ENCODE results near the gene ELOVL1. TPM values are rescaled to one million over a fixed set of nuclear protein-coding genes. Genes with fewer than 3 reads are reported as not detected.
A peak's percentile ranks its signal among the peaks of the same experiment; 100 is the strongest.
"Not testable (repeated sequence)": the region's sequence is repeated elsewhere in the genome, so short reads cannot be mapped to it uniquely, and the experiment has no call there.

ELOVL1 gene
- total RNA-seq, 1 donor from 2014 or later = 51.9 TPM

- no peak for DNase-seq
These were observed 11.7 kb upstream of the ELOVL1 start for GRCh38 chr1:43379476-43379875.

DNA sequence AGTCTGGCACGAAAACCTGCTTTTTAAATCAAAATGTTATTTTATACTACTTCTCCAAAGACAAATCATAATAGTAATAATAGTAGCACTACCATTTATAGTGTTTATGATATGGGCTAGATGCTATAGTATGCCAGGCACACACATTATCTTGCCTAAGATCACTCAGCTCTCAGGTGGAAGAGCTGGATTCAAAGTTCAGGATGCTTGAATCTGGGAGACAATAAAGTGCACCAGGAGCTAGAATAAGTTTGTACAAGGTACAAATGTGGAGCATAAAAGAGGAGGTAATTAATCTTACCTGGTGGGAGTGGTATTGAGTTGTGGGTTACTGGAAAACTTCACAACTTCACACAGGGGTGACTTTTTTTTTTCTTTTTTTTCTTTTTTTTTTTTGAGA lies 10.0 kb upstream of the ELOVL1 start:
- DNase-seq = no peak

- DNase-seq = no peak
These were observed 9.0 kb upstream of the ELOVL1 start for GRCh38 chr1:43376723-43377235.

DNA sequence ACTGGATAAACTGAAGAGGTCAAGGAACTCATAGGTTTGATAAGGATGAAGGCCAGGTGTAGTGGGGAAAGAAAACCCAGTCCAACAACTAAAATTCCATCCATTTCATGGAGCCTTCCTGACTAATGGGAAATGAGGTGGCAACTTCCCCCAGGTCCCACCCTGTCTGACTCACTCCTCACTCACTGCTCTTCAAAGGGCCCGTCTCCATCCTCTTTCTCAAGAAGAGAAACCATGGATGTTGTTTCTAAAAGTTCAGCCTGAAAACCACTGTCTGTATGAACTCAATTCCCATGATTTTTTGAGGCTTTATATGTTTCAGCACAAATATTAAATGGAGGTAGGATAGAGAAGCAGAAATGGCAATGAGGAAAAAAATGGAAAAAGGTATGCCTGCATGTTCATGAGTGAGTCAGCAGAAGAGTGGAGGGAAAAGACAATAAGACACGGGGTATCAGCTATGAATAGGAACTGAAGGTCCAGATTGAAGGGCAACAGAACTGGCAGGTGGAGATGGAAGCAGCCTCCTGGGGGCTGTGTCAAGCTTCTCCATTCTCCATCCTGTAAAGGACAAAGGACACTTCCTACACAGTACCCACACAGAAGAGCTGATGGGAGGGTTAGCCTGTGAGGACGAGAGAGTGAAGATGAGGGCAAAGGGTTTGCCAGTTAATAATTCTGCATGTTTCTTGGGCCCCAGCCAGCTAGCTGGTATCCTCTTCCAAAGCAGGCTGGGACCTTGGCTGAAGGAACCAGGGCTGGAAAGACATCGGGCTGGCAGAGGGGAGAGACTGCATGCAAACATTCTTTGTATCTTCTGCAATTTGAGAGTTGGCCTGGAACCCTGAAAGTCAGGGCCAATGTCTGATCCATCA lies 5.5 kb upstream of the ELOVL1 start:
- peak; percentile 79 for DNase-seq

DNA sequence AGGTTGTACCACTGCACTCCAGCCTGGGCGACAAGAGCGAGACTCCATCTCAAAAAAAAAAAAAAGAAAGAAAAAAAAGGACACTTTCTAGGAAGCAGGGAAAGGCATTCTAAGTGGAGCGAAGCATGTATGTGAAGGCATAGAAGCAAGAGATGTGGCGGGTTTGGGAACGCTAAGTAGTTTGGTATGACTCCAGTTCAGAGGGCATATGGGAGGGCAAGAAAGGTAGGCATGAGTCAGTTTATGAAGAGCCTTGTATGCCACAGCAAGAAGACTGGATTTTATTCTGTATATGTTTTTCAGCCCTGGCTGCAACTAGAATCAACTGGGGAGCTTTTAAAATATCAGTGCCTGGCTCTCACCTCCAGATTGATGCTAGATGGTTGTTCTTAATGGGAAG lies 4.4 kb upstream of the ELOVL1 start:
- peak; percentile 6 for DNase-seq

DNA sequence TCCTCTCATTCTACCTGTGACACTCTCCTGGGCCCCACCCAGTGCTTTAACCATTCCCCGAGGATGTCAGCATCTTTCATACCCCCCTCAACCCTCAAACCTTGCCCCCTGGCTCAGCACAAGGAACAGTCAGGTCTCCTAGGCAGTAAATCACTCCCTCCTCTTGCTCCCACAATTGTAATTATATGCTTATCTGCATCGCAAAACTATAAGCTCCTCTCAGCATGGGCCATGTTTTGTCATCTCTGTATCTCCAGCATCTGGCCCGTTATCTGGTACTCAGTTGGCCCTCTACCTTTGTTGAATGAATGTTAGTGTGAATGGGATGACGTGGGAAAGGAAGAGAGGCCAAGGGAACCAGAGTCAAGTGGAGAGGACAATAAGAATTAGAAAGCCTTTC lies 2.8 kb upstream of the ELOVL1 start:
- DNase-seq = peak; percentile 9

GRCh38 chr1:43369779-43370178 lies 2.0 kb upstream of the ELOVL1 start:
- not testable (repeated sequence) for DNase-seq

DNA sequence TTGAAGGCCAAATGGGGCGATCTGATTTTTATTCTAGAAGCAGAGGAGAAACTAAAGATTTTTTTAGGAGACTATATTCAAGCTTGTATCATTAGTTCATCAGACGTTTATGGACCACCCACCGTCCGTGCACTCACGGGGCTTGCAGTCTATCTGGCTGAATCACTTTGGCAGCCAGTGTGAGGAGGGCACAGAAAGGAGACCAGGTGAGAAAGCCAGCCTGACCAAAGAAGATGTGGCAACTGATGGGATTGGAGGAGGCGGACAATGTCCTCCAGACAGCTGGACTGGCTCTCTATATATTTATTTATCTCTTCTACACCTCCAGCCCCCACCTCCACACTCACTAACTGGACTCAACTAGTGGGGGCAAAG lies 822 bp upstream of the ELOVL1 start:
- DNase-seq = no peak

DNA sequence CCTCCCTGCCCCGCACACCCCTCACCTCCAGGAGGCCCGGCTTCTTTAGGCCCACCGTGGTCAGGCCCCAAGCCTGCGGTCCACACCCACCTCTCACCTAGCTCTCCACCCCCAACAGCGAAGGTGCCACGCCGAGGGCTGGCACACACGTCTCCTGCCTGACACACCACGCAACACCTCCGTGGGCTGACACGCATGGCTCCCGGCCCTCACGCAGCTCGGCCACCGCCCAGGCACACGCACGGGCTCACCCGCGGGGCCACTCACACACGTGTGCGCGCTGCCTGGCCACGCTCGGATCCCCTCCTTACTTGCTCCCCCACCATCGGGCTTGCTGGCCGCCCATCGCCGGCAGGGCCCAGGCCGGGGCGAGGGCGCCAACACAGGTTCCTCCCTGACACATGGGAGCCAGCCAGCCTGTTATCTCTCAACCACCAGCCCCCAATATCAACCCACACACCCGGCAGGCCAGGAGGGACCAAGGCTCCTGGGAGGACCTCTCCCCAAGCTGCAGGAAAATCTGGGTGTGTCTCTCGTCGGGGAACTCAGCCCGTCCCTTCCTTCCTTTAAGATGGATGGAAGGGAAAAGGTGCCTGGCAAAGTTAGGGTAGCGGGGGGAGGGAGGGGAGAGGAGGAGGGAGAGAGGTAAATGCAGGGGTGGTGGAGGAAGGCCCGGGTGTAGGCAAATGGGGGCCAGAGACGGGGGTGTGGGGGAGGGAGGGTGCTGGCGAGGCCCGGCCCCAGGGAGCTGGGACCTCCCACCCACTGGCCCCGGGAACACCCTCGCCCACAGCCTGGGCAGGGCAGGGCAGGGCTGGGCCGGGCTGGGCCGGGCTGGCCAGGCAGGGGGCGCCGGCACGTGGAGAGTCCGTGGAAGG lies 546 bp downstream of the ELOVL1 start:
- peak; percentile 44 for DNase-seq

DNA sequence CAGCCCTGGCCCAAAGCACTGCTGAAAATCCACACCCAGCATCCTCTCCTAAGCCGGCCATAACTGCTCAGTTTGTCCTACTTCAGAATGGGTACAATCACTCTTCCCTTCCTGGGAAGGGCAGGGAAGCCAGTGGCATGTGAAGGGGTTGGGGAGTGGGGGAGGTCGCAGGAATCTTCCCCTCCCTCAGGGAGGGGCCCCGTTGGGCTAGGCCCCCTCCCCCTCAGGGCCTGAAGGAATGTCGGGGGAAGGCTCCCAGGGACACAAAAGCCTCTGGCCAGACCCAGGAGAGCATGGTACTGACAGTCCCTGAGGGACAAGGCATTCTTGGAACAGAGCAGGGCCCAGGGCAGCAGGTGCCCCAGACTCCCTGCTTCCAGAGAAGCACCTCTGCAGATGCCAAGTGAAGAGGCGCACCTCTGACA lies 1.2 kb downstream of the ELOVL1 start:
- peak; percentile 20 for DNase-seq

DNA sequence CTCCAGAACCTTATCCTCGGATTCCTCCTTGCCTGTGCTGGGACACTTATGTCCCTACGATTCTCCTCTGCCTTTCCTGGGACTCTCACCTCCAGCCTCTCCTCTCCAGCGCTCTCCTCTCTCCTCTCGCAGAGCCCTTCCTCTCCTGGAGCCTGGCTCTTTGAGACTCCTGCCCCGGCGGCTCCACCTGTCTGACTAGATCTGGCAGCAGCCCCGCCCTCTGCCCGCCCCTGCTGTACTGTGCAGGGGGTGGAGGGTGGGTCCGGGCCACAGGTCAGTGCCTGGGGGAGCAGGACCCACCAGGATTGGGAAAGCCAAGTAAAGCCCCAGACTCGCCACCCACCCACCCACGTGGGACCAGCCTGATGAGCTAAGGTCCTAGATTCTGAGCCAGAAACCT lies 1.6 kb downstream of the ELOVL1 start:
- peak; percentile 8 for DNase-seq

DNA sequence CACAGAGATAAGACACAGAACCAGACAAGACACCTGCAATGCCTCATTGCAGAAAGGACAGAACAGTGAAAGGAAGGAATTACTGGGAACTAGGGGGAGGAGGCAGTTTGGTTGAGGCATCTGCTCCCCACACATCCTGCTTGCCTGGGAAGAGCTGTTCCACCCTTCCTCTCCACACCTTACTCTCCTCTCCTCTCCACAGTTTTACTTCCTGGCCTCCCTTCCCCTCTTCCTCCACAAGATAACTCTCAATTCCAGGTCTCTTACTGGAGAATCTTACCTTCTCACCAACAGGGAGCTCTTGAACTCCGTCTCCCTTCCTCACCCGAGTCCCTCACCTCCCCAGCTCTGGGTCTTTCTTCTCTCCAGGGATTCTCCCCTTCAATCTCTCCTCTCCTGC lies 2.1 kb downstream of the ELOVL1 start:
- DNase-seq = no peak

DNA sequence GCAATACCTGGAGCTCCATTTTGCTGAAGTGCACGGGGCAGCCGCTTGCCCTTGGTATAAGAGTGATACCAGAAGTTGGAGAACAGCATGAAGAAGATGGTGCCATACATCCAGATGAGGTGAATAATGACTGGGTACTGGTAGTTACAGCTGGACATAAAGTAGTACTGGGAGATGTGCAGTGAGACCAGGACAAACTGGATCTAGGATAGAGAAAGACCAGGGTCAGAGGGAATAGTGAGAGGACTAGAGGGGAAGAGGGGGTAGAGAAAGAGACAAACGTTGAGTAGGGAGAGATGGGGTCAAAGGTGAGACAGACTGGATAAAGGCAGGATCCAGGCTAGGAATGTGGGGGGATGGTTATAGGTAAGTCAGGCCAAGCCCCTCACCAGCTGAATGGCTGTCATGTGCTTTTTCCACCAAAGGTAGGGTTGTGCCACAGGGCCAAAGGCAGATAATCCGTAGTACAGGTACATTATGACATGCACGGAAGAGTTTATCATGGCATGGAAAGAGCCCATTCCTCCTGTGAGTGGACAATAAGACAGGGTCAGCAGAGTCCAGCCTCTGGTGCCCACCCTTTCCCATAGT lies 3.8 kb downstream of the ELOVL1 start:
- no peak for DNase-seq

GRCh38 chr1:43363283-43363934 lies 4.4 kb downstream of the ELOVL1 start:
- no peak for DNase-seq

- DNase-seq = no peak
These were observed 7.2 kb downstream of the ELOVL1 start for GRCh38 chr1:43360616-43361015.

GRCh38 chr1:43359696-43360095 lies 8.1 kb downstream of the ELOVL1 start:
- DNase-seq = peak; percentile 5

DNA sequence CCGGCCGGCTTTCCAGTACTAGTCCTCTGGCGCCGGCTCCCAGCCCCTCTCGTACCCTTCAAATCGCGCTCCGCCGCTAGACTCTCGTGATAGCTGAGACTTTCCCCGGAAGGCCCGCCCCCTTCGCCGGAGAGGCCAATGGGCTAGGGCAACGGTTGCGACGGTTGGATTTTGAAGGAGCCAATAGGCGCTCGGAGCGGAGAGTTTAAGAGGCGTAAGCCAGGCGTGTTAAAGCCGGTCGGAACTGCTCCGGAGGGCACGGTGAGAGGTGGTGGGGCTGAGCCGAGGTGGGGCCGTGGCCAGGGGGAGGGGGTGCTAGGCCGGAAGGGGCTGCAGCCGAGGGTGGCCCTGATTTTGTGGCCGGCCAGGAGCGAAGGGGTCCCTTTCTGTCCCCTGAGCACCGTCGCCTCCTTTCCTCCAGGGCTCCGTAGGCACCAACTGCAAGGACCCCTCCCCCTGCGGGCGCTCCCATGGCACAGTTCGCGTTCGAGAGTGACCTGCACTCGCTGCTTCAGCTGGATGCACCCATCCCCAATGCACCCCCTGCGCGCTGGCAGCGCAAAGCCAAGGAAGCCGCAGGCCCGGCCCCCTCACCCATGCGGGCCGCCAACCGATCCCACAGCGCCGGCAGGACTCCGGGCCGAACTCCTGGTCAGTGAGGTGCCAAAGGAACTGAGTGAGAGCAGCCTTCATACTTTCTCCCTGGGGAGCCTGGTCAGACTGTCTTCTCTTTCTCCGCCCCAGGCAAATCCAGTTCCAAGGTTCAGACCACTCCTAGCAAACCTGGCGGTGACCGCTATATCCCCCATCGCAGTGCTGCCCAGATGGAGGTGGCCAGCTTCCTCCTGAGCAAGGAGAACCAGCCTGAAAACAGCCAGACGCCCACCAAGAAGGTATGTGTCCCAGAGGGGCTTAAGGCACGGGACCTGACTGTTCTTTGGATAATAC lies 8.8 kb downstream of the ELOVL1 start, which contains the start of gene CDC20:
Gene CDC20 (plus strand): TSS at position 236 of the 948 bp plus-strand sequence. CDS start 235 bp downstream, at position 471.
- DNase-seq = peak; percentile 97

GRCh38 chr1:43358121-43358745 lies 9.6 kb downstream of the ELOVL1 start:
- peak; percentile 69 for DNase-seq

DNA sequence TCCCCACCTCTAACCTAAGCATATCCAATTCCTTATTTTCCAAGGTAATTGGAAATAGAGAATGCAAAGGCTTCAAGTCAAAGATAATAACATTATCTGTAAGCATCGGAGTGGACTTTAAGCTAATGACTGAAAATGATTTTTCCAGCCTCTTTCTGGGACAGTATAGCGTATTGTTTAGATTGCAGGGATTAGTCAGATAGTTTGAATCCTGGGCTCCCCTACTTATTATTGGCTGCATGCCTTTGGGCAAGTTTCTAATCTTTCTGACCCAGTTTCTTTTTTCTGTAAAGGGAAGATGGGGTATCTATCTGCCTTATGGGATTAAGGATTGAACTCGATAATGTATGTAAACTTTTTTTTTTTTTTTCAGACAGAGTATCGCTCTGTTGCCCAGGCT lies 10.6 kb downstream of the ELOVL1 start:
- DNase-seq = no peak

DNA sequence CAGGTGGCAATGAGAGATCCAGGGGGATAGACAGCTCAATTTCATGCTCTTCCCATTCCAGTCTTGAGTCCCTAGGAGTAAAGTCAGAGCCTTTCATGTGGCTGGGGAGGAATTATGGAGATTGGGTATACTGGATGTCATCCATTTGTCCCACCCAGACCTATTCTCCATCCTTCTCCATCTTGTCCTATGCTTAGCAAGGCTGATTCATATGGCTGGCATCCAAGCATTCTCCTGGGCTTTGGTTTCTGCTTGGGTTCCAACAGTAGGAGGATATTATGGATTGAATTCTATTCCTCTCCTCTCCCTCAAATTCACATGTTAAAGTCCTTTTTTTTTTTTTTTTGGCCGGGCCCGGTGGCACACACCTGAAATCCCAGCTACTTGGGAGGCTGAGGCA lies 12.9 kb downstream of the ELOVL1 start:
- DNase-seq = no peak

GRCh38 chr1:43354471-43354870 lies 13.3 kb downstream of the ELOVL1 start:
- DNase-seq = no peak
